HCT116 (cell line): ENCODE results near the gene RETREG1. TPM values are rescaled to one million over a fixed set of nuclear protein-coding genes. Genes with fewer than 3 reads are reported as not detected.
"Not testable (repeated sequence)": the region's sequence is repeated elsewhere in the genome, so short reads cannot be mapped to it uniquely, and the experiment has no call there.

Source experiments
- ATAC-seq: fragments of 200-7000 bp; cut with Tn5 transposase; 2 replicates; pipeline ENCODE4 v1.9.1; 2020; ENCODE audit warnings: mild to moderate bottlenecking, moderate library complexity
- BruUV-seq: library from RNA; stranded (reverse); fragments of 400-500 nt; replicated peaks from 2 replicates; lab custom pipeline; 2021; lab: Mats Ljungman, UMichigan
- CTCF ChIA-PET: fragments of 300-600 bp; sonication (Branson Sonifier 250); formaldehyde crosslinking; loops from one replicate; lab custom pipeline; 2021; ENCODE audit warnings: antibody characterized with exemption; lab: Charles Lee
- POLR2A ChIA-PET: fragments of 300-600, 350-600 bp; sonication (Branson Sonifier 250); formaldehyde crosslinking; loops from one replicate; lab custom pipeline; 2021; ENCODE audit warnings: antibody characterized with exemption; lab: Charles Lee
- RAD21 ChIA-PET, 2 experiments: fragments of 300-600 bp; sonication (Branson Sonifier 250); formaldehyde crosslinking; loops; one replicate each; lab custom pipeline; 2023; ENCODE audit warnings: low total read pairs in 2 of 2; ENCODE audit not compliant: uncharacterized antibody in 2 of 2, unreplicated experiment in 2 of 2, low non-redundant PET in 1 of 2; lab: Charles Lee
- DNase-seq: peaks from one replicate; pipeline ENCODE4 v3.0.0-alpha.2; 2010; ENCODE audit warnings: low read depth, low spot score
- H2AFZ ChIP-seq: fragments of 200-600 bp; shearing (Covaris generic), sonication (generic); 2 replicates; pipeline ENCODE4 v1.6.1; 2017; ENCODE audit warnings: low read depth, mixed run types, mixed read lengths, antibody characterized with exemption, low read length; ENCODE audit not compliant: poor library complexity, severe bottlenecking
- H3K27ac ChIP-seq: 2 replicates; pipeline ENCODE4 v1.5.1; 2012; ENCODE audit warnings: low read depth, low read length
- H3K27me3 ChIP-seq: fragments of 200-600 bp; sonication (generic); 2 replicates; pipeline ENCODE4 v1.6.1; 2016; ENCODE audit warnings: mixed run types, low read length, mixed read lengths; ENCODE audit not compliant: insufficient read depth
- H3K36me3 ChIP-seq, 2 experiments: fragments of 200-500 bp in 1 of 2; fragments of 200-600 bp in 1 of 2; sonication (Bioruptor generic) in 1 of 2; sonication (generic) in 1 of 2; 2 replicates each; pipeline versions ENCODE4 v1.5.1 to v1.6.1; 2014 to 2016; ENCODE audit warnings: low read length in 2 of 2, inconsistent platforms in 1 of 2, mixed read lengths in 1 of 2, mixed run types in 1 of 2; ENCODE audit not compliant: insufficient read depth in 2 of 2, control insufficient read depth in 1 of 2
- H3K4me1 ChIP-seq, 2 experiments: fragments of 200-600 bp in 1 of 2; sonication (generic) in 1 of 2; 2 replicates each; pipeline versions ENCODE4 v1.5.1 to v1.6.1; 2012 to 2017; ENCODE audit warnings: low read length in 2 of 2, inconsistent platforms in 1 of 2, mild to moderate bottlenecking in 1 of 2, mixed read lengths in 1 of 2, mixed run types in 1 of 2, moderate library complexity in 1 of 2; ENCODE audit not compliant: insufficient read depth in 2 of 2, control insufficient read depth in 1 of 2
- H3K4me2 ChIP-seq: fragments of 200-600 bp; sonication (generic); 2 replicates; pipeline ENCODE4 v1.6.1; 2017; ENCODE audit warnings: mixed run types, low read length, mixed read lengths
- H3K4me3 ChIP-seq, 2 experiments: fragments of 200-600 bp in 1 of 2; sonication (generic) in 1 of 2; replicated peaks in 1 of 2; 2 replicates each; pipeline ENCODE4 v1.5.1; 2011 to 2016; ENCODE audit warnings: low read length in 2 of 2, control low read depth in 1 of 2, low read depth in 1 of 2, mild to moderate bottlenecking in 1 of 2, mixed read lengths in 1 of 2, mixed run types in 1 of 2
- H3K79me2 ChIP-seq: fragments of 200-600 bp; sonication (generic); 2 replicates; pipeline ENCODE4 v1.6.1; 2017; ENCODE audit warnings: mild to moderate bottlenecking, mixed run types, low read length, moderate library complexity, mixed read lengths; ENCODE audit not compliant: insufficient read depth
- H3K9ac ChIP-seq: fragments of 200-600 bp; sonication (generic); 2 replicates; pipeline ENCODE4 v1.6.1; 2016; ENCODE audit warnings: low read length, mixed read lengths
- H3K9me2 ChIP-seq: fragments of 200-600 bp; sonication (generic), shearing (Covaris generic); 2 replicates; pipeline ENCODE4 v1.6.1; 2017; ENCODE audit warnings: mixed run types, mild to moderate bottlenecking, moderate library complexity; ENCODE audit not compliant: insufficient read depth
- H3K9me3 ChIP-seq, 2 experiments: fragments of 200-500 bp in 1 of 2; fragments of 200-600 bp in 1 of 2; sonication (Bioruptor generic) in 1 of 2; sonication (generic) in 1 of 2; 2 replicates each; pipeline ENCODE4 v1.6.1; 2014 to 2017; ENCODE audit warnings: low read length in 2 of 2, mixed read lengths in 2 of 2, inconsistent platforms in 1 of 2, low read depth in 1 of 2, mild to moderate bottlenecking in 1 of 2, mixed run types in 1 of 2, moderate library complexity in 1 of 2; ENCODE audit not compliant: control insufficient read depth in 1 of 2, insufficient read depth in 1 of 2
- H4K20me1 ChIP-seq: fragments of 200-600 bp; sonication (generic), shearing (Covaris generic); 2 replicates; pipeline ENCODE4 v1.6.1; 2017; ENCODE audit warnings: mixed run types, mild to moderate bottlenecking, moderate library complexity; ENCODE audit not compliant: insufficient read depth
- CEBPB ChIP-seq: IDR thresholded peaks from 2 replicates; pipeline ENCODE4 v1.6.1; 2012; ENCODE audit warnings: low read depth
- EGR1 ChIP-seq: IDR thresholded peaks from 2 replicates; pipeline ENCODE4 v1.6.1; 2012; ENCODE audit warnings: low read depth
- ELF1 ChIP-seq: IDR thresholded peaks from 2 replicates; pipeline ENCODE4 v1.6.1; 2012; ENCODE audit warnings: low read depth, borderline replicate concordance
- JUND ChIP-seq: IDR thresholded peaks from 2 replicates; pipeline ENCODE4 v1.6.1; 2012
- POLR2AphosphoS5 ChIP-seq: IDR thresholded peaks from 2 replicates; pipeline ENCODE4 v1.6.1; 2011; ENCODE audit warnings: mild to moderate bottlenecking, low read depth, low read length, moderate library complexity
- RAD21 ChIP-seq: IDR thresholded peaks from 2 replicates; pipeline ENCODE4 v1.6.1; 2012; ENCODE audit warnings: low read depth, mild to moderate bottlenecking
- REST ChIP-seq: IDR thresholded peaks from 2 replicates; pipeline ENCODE4 v1.6.1; 2012; ENCODE audit warnings: low read depth
- SIN3A ChIP-seq: IDR thresholded peaks from 2 replicates; pipeline ENCODE4 v1.6.1; 2012; ENCODE audit warnings: low read depth
- SP1 ChIP-seq: IDR thresholded peaks from 2 replicates; pipeline ENCODE4 v1.6.1; 2012; ENCODE audit warnings: low read depth
- SRF ChIP-seq: IDR thresholded peaks from 2 replicates; pipeline ENCODE4 v1.6.1; 2012; ENCODE audit warnings: low read depth
- TCF7L2 ChIP-seq: IDR thresholded peaks from 2 replicates; pipeline ENCODE4 v1.7.0; 2011; ENCODE audit warnings: borderline replicate concordance, inconsistent platforms; ENCODE audit not compliant: insufficient read depth, insufficient read length; ENCODE audit errors: extremely low read depth
- ZBTB33 ChIP-seq: IDR thresholded peaks from 2 replicates; pipeline ENCODE4 v1.6.1; 2011; ENCODE audit warnings: mild to moderate bottlenecking, low read length, moderate library complexity; ENCODE audit not compliant: insufficient replicate concordance; ENCODE audit errors: extremely low read depth
- ZFX ChIP-seq: fragments of 450-650 bp; IDR thresholded peaks from 2 replicates; pipeline ENCODE4 v1.6.1; 2017
- intact Hi-C: fragments of 100-400 bp; cut with micrococcal nuclease; formaldehyde crosslinking; loops from 2 replicates; pipeline ENCODE4 v1.10.0; 2022
- total RNA-seq: library from RNA; stranded (reverse); gene quantifications from one replicate; pipeline ENCODE4 v1.2.1, GENCODE V29; 2021; ENCODE audit not compliant: unreplicated experiment
- TF ChIP-seq, protein P1 (sequence below): IDR thresholded peaks from 2 replicates; pipeline ENCODE4 v1.6.1; 2012
- TF ChIP-seq, protein P2 (sequence below): IDR thresholded peaks from 2 replicates; pipeline ENCODE4 v1.6.1; 2012

Gene RETREG1
- total RNA-seq, 1 experiment from 2014 or later = 6.0 TPM

- H3K27me3 ChIP-seq, H3K9me2 ChIP-seq, CTCF ChIA-PET, H3K36me3 ChIP-seq, H3K9ac ChIP-seq, DNase-seq, H3K79me2 ChIP-seq, H2AFZ ChIP-seq, H3K27ac ChIP-seq, ATAC-seq, POLR2A ChIA-PET, H4K20me1 ChIP-seq, H3K4me3 ChIP-seq, H3K9me3 ChIP-seq, RAD21 ChIA-PET, H3K4me1 ChIP-seq, BruUV-seq, H3K4me2 ChIP-seq, intact Hi-C loops: not testable (repeated sequence)
Measured at GRCh38 chr5:16543206-16543605, 73.6 kb downstream of the RETREG1 start.

- Histone ChIP-seq H3K9me2 (no peaks in the 10 kb centered on the region), H3K27ac (no peak overlapping the region), H3K27me3 (no peaks in the 10 kb centered on the region), H3K4me2 (no peak overlapping the region), H3K4me3 (no peak overlapping the region), H2AFZ (no peak overlapping the region), H3K36me3 (no peaks in the 10 kb centered on the region), H4K20me1 (no peaks in the 10 kb centered on the region), H3K79me2 (no peaks in the 10 kb centered on the region), H3K9me3 (no peaks in the 10 kb centered on the region), H3K9ac (no peak overlapping the region), H3K4me1 (no peaks in the 10 kb centered on the region)
- CTCF ChIA-PET = no interaction called here
- intact Hi-C loops = no loop called here
- ATAC-seq (no peak), DNase-seq (no peak)
- no TSS peak for BruUV-seq
- POLR2A ChIA-PET = no interaction called here
- RAD21 ChIA-PET = no interaction called here
- TF ChIP-seq, protein P1, sequence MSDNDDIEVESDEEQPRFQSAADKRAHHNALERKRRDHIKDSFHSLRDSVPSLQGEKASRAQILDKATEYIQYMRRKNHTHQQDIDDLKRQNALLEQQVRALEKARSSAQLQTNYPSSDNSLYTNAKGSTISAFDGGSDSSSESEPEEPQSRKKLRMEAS = no peak
- TF ChIP-seq SIN3A (no peak), POLR2AphosphoS5 (no peak), ZFX (no peak), EGR1 (no peak), JUND (no peak), REST (no peak), ZBTB33 (no peak), TCF7L2 (no peak), ELF1 (no peak), CEBPB (no peak), RAD21 (no peak), SP1 (no peak), SRF (no peak)
- TF ChIP-seq, protein P2, sequence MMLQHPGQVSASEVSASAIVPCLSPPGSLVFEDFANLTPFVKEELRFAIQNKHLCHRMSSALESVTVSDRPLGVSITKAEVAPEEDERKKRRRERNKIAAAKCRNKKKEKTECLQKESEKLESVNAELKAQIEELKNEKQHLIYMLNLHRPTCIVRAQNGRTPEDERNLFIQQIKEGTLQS = no peak
Measured at GRCh38 chr5:16542236-16542635, 74.6 kb downstream of the RETREG1 start.
